Erythroblast (primary cell): ENCODE data around the gene TUBD1.
"Not testable (repeated sequence)": the region's sequence is repeated elsewhere in the genome, so short reads cannot be mapped to it uniquely, and the experiment has no call there.

Experiments
- DNase-seq, 2 experiments: peaks; one replicate each; lab custom pipeline; 2025; lab: John Stamatoyannopoulos, UW
- GATA1 ChIP-seq: IDR thresholded peaks from 2 replicates; pipeline ENCODE4 v1.6.1; 2011; ENCODE audit warnings: low read depth, mild to moderate bottlenecking, control low read depth, low read length, moderate library complexity
- POLR2A ChIP-seq: IDR thresholded peaks from 2 replicates; pipeline ENCODE4 v1.6.1; 2011; ENCODE audit warnings: mild to moderate bottlenecking, low read length

TUBD1 gene

GRCh38 chr17:59830007-59830630, 62.6 kb downstream of the TUBD1 start:
- peak in 1 of 2 experiments; percentile 48 for DNase-seq
- TF ChIP-seq POLR2A: no peak
- no peak for TF ChIP-seq GATA1

- TF ChIP-seq GATA1 (no peak), POLR2A (peak; percentile 75)
These were observed 63.3 kb downstream of the TUBD1 start for GRCh38 chr17:59829217-59830006.

GRCh38 chr17:59828819-59829216, 63.9 kb downstream of the TUBD1 start:
- DNase-seq: not testable (repeated sequence)

More at GRCh38 chr17:59829217-59830006, 63.3 kb downstream of the TUBD1 start:
- peak; percentile 84 to 88 for DNase-seq

- DNase-seq: no peak
- no peak for TF ChIP-seq GATA1
- TF ChIP-seq POLR2A: no peak
These were observed 64.3 kb downstream of the TUBD1 start for GRCh38 chr17:59828478-59828760.

- DNase-seq: no peak
These were observed 64.8 kb downstream of the TUBD1 start for GRCh38 chr17:59827721-59828477.

GRCh38 chr17:59826706-59827453, 65.9 kb downstream of the TUBD1 start:
- TF ChIP-seq POLR2A (no peak), GATA1 (no peak)
- no peak for DNase-seq

More at GRCh38 chr17:59827721-59828477, 64.8 kb downstream of the TUBD1 start:
- no peak for TF ChIP-seq POLR2A
- TF ChIP-seq GATA1: no peak

- peak; percentile 20 for TF ChIP-seq POLR2A
- TF ChIP-seq GATA1: no peak
- DNase-seq: no peak
These were observed 67.0 kb downstream of the TUBD1 start for GRCh38 chr17:59825533-59826322.

- no peak for TF ChIP-seq GATA1
- TF ChIP-seq POLR2A: no peak
- DNase-seq: no peak
These were observed 76.8 kb downstream of the TUBD1 start for GRCh38 chr17:59815965-59816364.

GRCh38 chr17:59814685-59815084, 78.1 kb downstream of the TUBD1 start:
- no peak for TF ChIP-seq GATA1
- TF ChIP-seq POLR2A: no peak

GRCh38 chr17:59814276-59814675, 78.5 kb downstream of the TUBD1 start:
- DNase-seq: no peak
- TF ChIP-seq POLR2A: no peak
- TF ChIP-seq GATA1: no peak

More at GRCh38 chr17:59814685-59815084, 78.1 kb downstream of the TUBD1 start:
- DNase-seq: no peak

GRCh38 chr17:59812139-59812538, 80.6 kb downstream of the TUBD1 start:
- no peak for TF ChIP-seq GATA1
- no peak for TF ChIP-seq POLR2A
- no peak for DNase-seq

GRCh38 chr17:59811209-59811608, 81.5 kb downstream of the TUBD1 start:
- no peak for DNase-seq
- TF ChIP-seq POLR2A (no peak), GATA1 (no peak)

GRCh38 chr17:59810894-59811153, 81.9 kb downstream of the TUBD1 start:
- TF ChIP-seq GATA1 (no peak), POLR2A (no peak)
- DNase-seq: no peak
